HG03196 (cell line): ENCODE measurements around the gene POU2AF3.

Experiments
- ATAC-seq: cut with Tn5 transposase; IDR thresholded peaks from one replicate; pipeline ENCODE4 v1.9.1; 2021; ENCODE audit not compliant: unreplicated experiment

Gene POU2AF3

GRCh38 chr11:111352231-111352746 lies 53.9 kb downstream of the POU2AF3 start:
- no peak for ATAC-seq

- no peak for ATAC-seq
Observed at GRCh38 chr11:111352935-111353710, 54.8 kb downstream of the POU2AF3 start.

- ATAC-seq: no peak
Observed at GRCh38 chr11:111353776-111354600, 55.6 kb downstream of the POU2AF3 start.

GRCh38 chr11:111354601-111354891 lies 56.2 kb downstream of the POU2AF3 start:
- ATAC-seq: no peak

- ATAC-seq: no peak
Observed at GRCh38 chr11:111355101-111355500, 56.8 kb downstream of the POU2AF3 start.

- no peak for ATAC-seq
Observed at GRCh38 chr11:111355956-111356659, 57.8 kb downstream of the POU2AF3 start.

GRCh38 chr11:111356660-111357048 lies 58.3 kb downstream of the POU2AF3 start:
- ATAC-seq: no peak

- ATAC-seq: no peak
Observed at GRCh38 chr11:111357150-111358037, 59.0 kb downstream of the POU2AF3 start.
